Ishikawa (cell line): Measurements from ENCODE around the gene TNS3.

Experiments
- CEBPB ChIP-seq: IDR thresholded peaks from 2 replicates; pipeline ENCODE4 v1.6.1; 2012
- CREB1 ChIP-seq: IDR thresholded peaks from 2 replicates; pipeline ENCODE4 v1.6.1; 2012; ENCODE audit warnings: low read depth
- EGR1 ChIP-seq: IDR thresholded peaks from 2 replicates; pipeline ENCODE4 v1.6.1; 2012
- EP300 ChIP-seq: IDR thresholded peaks from 2 replicates; pipeline ENCODE4 v1.6.1; 2012; ENCODE audit warnings: borderline replicate concordance
- FOXM1 ChIP-seq: IDR thresholded peaks from 2 replicates; pipeline ENCODE4 v1.6.1; 2012; ENCODE audit warnings: low read depth, borderline replicate concordance
- NFIC ChIP-seq: IDR thresholded peaks from 2 replicates; pipeline ENCODE4 v1.6.1; 2012
- RAD21 ChIP-seq: IDR thresholded peaks from 2 replicates; pipeline ENCODE4 v1.6.1; 2012; ENCODE audit warnings: low read depth
- REST ChIP-seq: IDR thresholded peaks from 2 replicates; pipeline ENCODE4 v1.6.1; 2012; ENCODE audit warnings: low read depth, mild to moderate bottlenecking
- TAF1 ChIP-seq: IDR thresholded peaks from 2 replicates; pipeline ENCODE4 v1.6.1; 2012; ENCODE audit warnings: low read depth, mild to moderate bottlenecking
- TCF12 ChIP-seq: IDR thresholded peaks from 2 replicates; pipeline ENCODE4 v1.6.1; 2012; ENCODE audit warnings: low read depth
- TEAD4 ChIP-seq: IDR thresholded peaks from 2 replicates; pipeline ENCODE4 v1.6.1; 2012
- USF1 ChIP-seq: IDR thresholded peaks from 2 replicates; pipeline ENCODE4 v1.6.1; 2012
- YY1 ChIP-seq: IDR thresholded peaks from 2 replicates; pipeline ENCODE4 v1.6.1; 2012; ENCODE audit warnings: low read depth
- ZBTB7A ChIP-seq: IDR thresholded peaks from 2 replicates; pipeline ENCODE4 v1.6.1; 2012; ENCODE audit warnings: low read depth
- TF ChIP-seq, protein P1 (sequence below): IDR thresholded peaks from 2 replicates; pipeline ENCODE4 v1.6.1; 2012

TNS3 gene

DNA sequence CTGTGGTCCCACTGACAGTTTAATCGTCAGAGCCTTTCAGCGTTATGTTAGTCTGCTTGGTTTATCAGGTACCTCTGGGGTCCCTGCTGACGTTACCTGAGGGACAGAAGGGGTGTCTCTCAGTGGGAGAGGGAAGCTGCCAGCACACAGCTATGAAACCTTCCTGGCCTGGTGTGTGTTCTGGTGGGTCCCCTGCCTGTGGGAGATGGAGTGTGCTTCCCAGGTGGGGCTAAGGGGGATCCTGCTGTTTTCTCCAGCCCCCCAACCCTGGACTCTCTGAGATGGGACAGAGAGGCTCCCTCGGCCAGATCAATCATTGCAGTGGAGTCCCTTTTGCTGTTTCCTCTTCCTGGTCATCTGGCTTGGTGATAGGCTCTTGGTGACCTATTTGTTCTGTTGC is 308.8 kb downstream of the TNS3 start:
- TF ChIP-seq EP300 (no peak), TEAD4 (no peak), NFIC (no peak), TAF1 (no peak), ZBTB7A (no peak), FOXM1 (no peak), USF1 (no peak), RAD21 (no peak), REST (no peak), TCF12 (no peak), CEBPB (no peak), YY1 (no peak), CREB1 (no peak), EGR1 (no peak)
- TF ChIP-seq, protein P1, sequence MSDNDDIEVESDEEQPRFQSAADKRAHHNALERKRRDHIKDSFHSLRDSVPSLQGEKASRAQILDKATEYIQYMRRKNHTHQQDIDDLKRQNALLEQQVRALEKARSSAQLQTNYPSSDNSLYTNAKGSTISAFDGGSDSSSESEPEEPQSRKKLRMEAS, result no peak

GRCh38 chr7:47271749-47272148 is 310.2 kb downstream of the TNS3 start:
- no peak for TF ChIP-seq NFIC
- no peak for TF ChIP-seq REST
- TF ChIP-seq CREB1, result no peak
- no peak for TF ChIP-seq FOXM1
- no peak for TF ChIP-seq CEBPB
- TF ChIP-seq EP300, result no peak
- no peak for TF ChIP-seq EGR1
- TF ChIP-seq ZBTB7A, result no peak
- TF ChIP-seq, protein P1, result no peak
- TF ChIP-seq YY1, result no peak
- TF ChIP-seq TCF12, result no peak
- TF ChIP-seq TAF1, result no peak
- TF ChIP-seq TEAD4, result no peak
- no peak for TF ChIP-seq RAD21

- no peak for TF ChIP-seq EGR1
- TF ChIP-seq FOXM1, result no peak
- no peak for TF ChIP-seq NFIC
Observed at GRCh38 chr7:47268851-47269836, 312.8 kb downstream of the TNS3 start.

GRCh38 chr7:47267346-47267745 is 314.6 kb downstream of the TNS3 start:
- no peak for TF ChIP-seq TEAD4
- no peak for TF ChIP-seq CEBPB
- TF ChIP-seq CREB1, result no peak
- no peak for TF ChIP-seq TAF1
- no peak for TF ChIP-seq TCF12
- no peak for TF ChIP-seq EP300
- no peak for TF ChIP-seq FOXM1
- no peak for TF ChIP-seq USF1
- no peak for TF ChIP-seq YY1
- no peak for TF ChIP-seq REST
- TF ChIP-seq ZBTB7A, result no peak
- no peak for TF ChIP-seq EGR1
- TF ChIP-seq RAD21, result no peak
- TF ChIP-seq, protein P1, result no peak
- TF ChIP-seq NFIC, result no peak
